Adrenal gland (tissue), 5 donors: ENCODE results near the gene ERMARD.

Source experiments
- CTCF ChIP-seq, 6 experiments: fragments of 450-650 bp in 4 of 6; fragments of 200-600 bp in 2 of 6; sonication (generic) in 1 of 6; IDR thresholded peaks; 1 replicate in 5 of 6; 2 replicates in 1 of 6; pipeline versions ENCODE4 v1.5.1 to v1.8.0; 2016 to 2021; ENCODE audit warnings: antibody characterized with exemption in 6 of 6, mild to moderate bottlenecking in 2 of 6, moderate library complexity in 1 of 6
- POLR2A ChIP-seq, 2 donors: fragments of 450-650 bp; IDR thresholded peaks; one replicate each; pipeline ENCODE4 v1.6.1; 2017; ENCODE audit warnings: antibody characterized with exemption in 2 of 2, mild to moderate bottlenecking in 2 of 2, moderate library complexity in 1 of 2
- donor health status: DM: no; HTN: no; CAD: no.

- no peak for TF ChIP-seq CTCF (IDR thresholded peaks at IDR 0.05)
- TF ChIP-seq POLR2A (IDR thresholded peaks at IDR 0.05) = no peak
These were observed 27.2 kb downstream of the ERMARD start for GRCh38 chr6:169778646-169779045.
